ENCODE results near the gene DHX16. TPM values are rescaled to one million over a fixed set of nuclear protein-coding genes. Genes with fewer than 3 reads are reported as not detected.

Gene DHX16
- polyA plus RNA-seq, 3 donors = 16.4 to 70.1 (median 19.0) TPM

DNA sequence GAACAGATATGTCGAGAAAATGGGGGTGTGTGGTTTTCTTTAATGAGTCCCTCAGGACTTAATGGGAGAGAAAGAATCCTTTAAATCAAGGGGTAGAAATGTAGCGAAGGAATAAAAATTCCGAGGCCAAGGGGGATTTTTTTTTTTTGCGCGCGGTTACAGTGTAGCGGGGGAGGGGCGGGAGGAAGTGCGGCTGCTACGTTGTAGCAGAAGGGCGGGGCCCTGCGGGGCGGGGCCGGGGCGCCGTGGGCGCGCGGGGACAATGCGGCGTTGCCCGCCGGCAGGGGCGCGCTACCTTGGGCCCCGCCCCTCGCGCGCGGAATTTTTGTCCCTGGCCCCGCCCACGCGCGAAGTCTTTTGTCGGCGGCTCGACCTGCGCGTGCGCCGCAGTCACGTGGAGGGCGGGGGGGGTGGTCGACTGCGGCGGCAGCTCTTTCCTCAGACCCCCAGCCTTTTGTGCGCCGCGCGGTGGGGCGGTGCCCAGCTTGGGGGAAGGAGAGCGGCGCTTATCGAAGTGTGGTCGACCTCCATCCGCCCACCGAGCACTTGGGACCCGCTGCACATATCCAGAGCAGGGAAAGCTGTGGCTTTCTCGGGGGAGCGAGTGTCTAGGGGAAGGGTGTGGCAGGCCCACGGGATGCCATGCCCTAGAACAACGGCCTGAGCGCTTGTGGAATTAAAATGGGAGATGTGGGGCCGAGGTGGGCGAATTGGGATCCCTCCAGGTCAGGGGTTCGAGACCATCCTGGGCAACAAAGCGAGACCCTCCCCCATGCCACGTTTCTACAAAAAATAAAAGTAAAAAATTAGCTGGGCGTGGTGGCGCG lies 48.6 kb upstream of the DHX16 start:
- Mint-ChIP-seq H3K36me3 (peaks cover 31 to 38% of the 10 kb centered on the region in 2 donors), H3K9me3 (no peaks in the 10 kb centered on the region), H3K4me1 (peaks cover 52% of the 10 kb centered on the region), H3K27me3 (ENCODE audit: low read depth in 3 of 3) (no peaks in the 10 kb centered on the region), H3K4me3 (peak overlapping the region; percentile 97 to 98), H3K27ac (peak overlapping the region; percentile 90 to 99 (median 97))
- intact Hi-C loops (cut with micrococcal nuclease) = loop anchor here (1.0 to 10.0 kb wide), 5 partner anchors 35 to 239 kb away; partner anchors contain the start of genes HLA-E (in 1 of the 2), MRPS18B (in 1 of the 2), PPP1R10 (in 1 of the 2) and PPP1R18 (in 1 of the 2)
- peak; percentile 91 to 95 (median 93) for DNase-seq
- Histone ChIP-seq H3K27ac (ENCODE audit: low read depth in 1 of 2, low read length in 2 of 2) (peak overlapping the region; percentile 78 to 91), H3K4me2 (replicated peaks; ENCODE audit: extremely low read depth, low read length, poor library complexity, severe bottlenecking) (peak overlapping the region; percentile 99), H3K36me3 (replicated peaks in 1 of 2; ENCODE audit: control insufficient read depth in 1 of 2, insufficient read depth in 2 of 2, low read length in 2 of 2) (peaks cover 36 to 38% of the 10 kb centered on the region in 2 donors), H4K20me1 (ENCODE audit: insufficient read depth, low read length) (peaks cover 50% of the 10 kb centered on the region), H3K79me2 (ENCODE audit: insufficient read depth, low read length) (peaks cover 86% of the 10 kb centered on the region), H3K9me3 (replicated peaks in 1 of 2; ENCODE audit: control insufficient read depth in 1 of 2, insufficient read depth in 1 of 2, low read length in 2 of 2) (no peaks in the 10 kb centered on the region), H3K27me3 (ENCODE audit: control insufficient read depth in 2 of 2, insufficient read depth in 2 of 2, low read length in 2 of 2) (no peaks in the 10 kb centered on the region), H3K9ac (ENCODE audit: insufficient read depth, low read length, poor library complexity, severe bottlenecking) (peak overlapping the region; percentile 79), H3K4me3 (replicated peaks in 1 of 3; ENCODE audit: low read depth in 2 of 3, low read length in 3 of 3) (peak overlapping the region; percentile 89 to 99 (median 99)), H3K4me1 (ENCODE audit: control insufficient read depth in 1 of 2, insufficient read depth in 2 of 2, low read length in 2 of 2) (peaks cover 46 to 63% of the 10 kb centered on the region in 2 donors), H2AFZ (ENCODE audit: insufficient read depth, low read depth, low read length, poor library complexity, severe bottlenecking) (no peak overlapping the region)
- WGBS (ENCODE audit: insufficient coverage) = 1% methylated on average over 63 of the region's 71 CpGs
- TF ChIP-seq, protein P1, sequence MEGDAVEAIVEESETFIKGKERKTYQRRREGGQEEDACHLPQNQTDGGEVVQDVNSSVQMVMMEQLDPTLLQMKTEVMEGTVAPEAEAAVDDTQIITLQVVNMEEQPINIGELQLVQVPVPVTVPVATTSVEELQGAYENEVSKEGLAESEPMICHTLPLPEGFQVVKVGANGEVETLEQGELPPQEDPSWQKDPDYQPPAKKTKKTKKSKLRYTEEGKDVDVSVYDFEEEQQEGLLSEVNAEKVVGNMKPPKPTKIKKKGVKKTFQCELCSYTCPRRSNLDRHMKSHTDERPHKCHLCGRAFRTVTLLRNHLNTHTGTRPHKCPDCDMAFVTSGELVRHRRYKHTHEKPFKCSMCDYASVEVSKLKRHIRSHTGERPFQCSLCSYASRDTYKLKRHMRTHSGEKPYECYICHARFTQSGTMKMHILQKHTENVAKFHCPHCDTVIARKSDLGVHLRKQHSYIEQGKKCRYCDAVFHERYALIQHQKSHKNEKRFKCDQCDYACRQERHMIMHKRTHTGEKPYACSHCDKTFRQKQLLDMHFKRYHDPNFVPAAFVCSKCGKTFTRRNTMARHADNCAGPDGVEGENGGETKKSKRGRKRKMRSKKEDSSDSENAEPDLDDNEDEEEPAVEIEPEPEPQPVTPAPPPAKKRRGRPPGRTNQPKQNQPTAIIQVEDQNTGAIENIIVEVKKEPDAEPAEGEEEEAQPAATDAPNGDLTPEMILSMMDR (IDR thresholded peaks at IDR 0.05) = peak; percentile 42

- Histone ChIP-seq H4K20me1 (ENCODE audit: insufficient read depth, low read length) (peaks cover 44% of the 10 kb centered on the region), H3K4me2 (replicated peaks; ENCODE audit: extremely low read depth, low read length, poor library complexity, severe bottlenecking) (peak overlapping the region; percentile 99), H3K9me3 (replicated peaks in 1 of 2; ENCODE audit: control insufficient read depth in 1 of 2, insufficient read depth in 1 of 2, low read length in 2 of 2) (no peaks in the 10 kb centered on the region), H3K4me3 (replicated peaks in 1 of 3; ENCODE audit: low read depth in 2 of 3, low read length in 3 of 3) (peak overlapping the region; percentile 89 to 99 (median 99)), H3K36me3 (replicated peaks in 1 of 2; ENCODE audit: control insufficient read depth in 1 of 2, insufficient read depth in 2 of 2, low read length in 2 of 2) (peaks cover 31 to 33% of the 10 kb centered on the region in 2 donors), H3K79me2 (ENCODE audit: insufficient read depth, low read length) (peaks cover 89% of the 10 kb centered on the region), H3K9ac (ENCODE audit: insufficient read depth, low read length, poor library complexity, severe bottlenecking) (peak overlapping the region; percentile 62), H3K27me3 (ENCODE audit: control insufficient read depth in 2 of 2, insufficient read depth in 2 of 2, low read length in 2 of 2) (no peaks in the 10 kb centered on the region), H3K4me1 (ENCODE audit: control insufficient read depth in 1 of 2, insufficient read depth in 2 of 2, low read length in 2 of 2) (peaks cover 48 to 67% of the 10 kb centered on the region in 2 donors), H3K27ac (ENCODE audit: low read depth in 1 of 2, low read length in 2 of 2) (peak overlapping the region; percentile 78 to 85), H2AFZ (ENCODE audit: insufficient read depth, low read depth, low read length, poor library complexity, severe bottlenecking) (no peak overlapping the region)
- DNase-seq = peak; percentile 31 to 54 (median 49)
- H3K27ac Mint-ChIP-seq = peak overlapping the region; percentile 90 to 99 (median 97)
- 0% methylated on average over 13 of the region's 29 CpGs for WGBS (ENCODE audit: insufficient coverage)
- peak overlapping the region; percentile 97 to 98 for H3K4me3 Mint-ChIP-seq
- H3K4me1 Mint-ChIP-seq = peaks cover 53% of the 10 kb centered on the region
- intact Hi-C loops (cut with micrococcal nuclease) = loop anchor here (2.0 to 10.0 kb wide), 4 partner anchors 34 to 238 kb away; partner anchors contain the start of genes HLA-E (in 1 of the 2), MRPS18B (in 1 of the 2), PPP1R10 (in 1 of the 2) and PPP1R18 (in 1 of the 2)
- TF ChIP-seq, protein P1 (IDR thresholded peaks at IDR 0.05) = no peak
- no peaks in the 10 kb centered on the region for H3K9me3 Mint-ChIP-seq
- H3K27me3 Mint-ChIP-seq (ENCODE audit: low read depth in 3 of 3) = no peaks in the 10 kb centered on the region
- H3K36me3 Mint-ChIP-seq = peaks cover 30 to 35% of the 10 kb centered on the region in 2 donors
Observed at GRCh38 chr6:30720738-30721197, 48.0 kb upstream of the DHX16 start.

Data from CD14-positive monocyte (primary cell).